ENCODE measurements around the gene CDC123. TPM values are rescaled to one million over a fixed set of nuclear protein-coding genes. Genes with fewer than 3 reads are reported as not detected.
"Not testable (repeated sequence)": the region's sequence is repeated elsewhere in the genome, so short reads cannot be mapped to it uniquely, and the experiment has no call there.

The CDC123 gene
- total RNA-seq, 1 donor from 2014 or later: 88.5 TPM

DNA sequence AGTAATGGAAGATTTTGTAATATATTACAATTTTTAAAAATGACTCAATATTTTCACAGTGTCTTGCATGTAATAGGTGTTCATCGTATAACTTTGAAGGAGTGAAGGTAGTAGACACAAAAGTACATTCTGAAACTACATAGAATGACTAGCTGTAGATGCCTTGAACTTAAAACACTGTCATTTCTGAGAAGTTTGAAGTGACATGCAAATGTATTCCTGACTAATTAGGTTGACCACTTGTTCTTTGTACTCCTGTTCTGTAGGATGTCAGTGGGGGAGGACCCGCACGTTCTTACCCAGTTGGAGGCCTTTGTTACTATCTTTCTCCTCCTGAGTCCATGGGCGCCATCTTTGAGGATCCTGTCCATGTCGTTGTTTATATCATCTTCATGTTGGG lies 35.3 kb upstream of the CDC123 start:
- FAIRE-seq (no peak), DNase-seq (ENCODE audit: low read depth) (no peak)
- Histone ChIP-seq H3K36me3 (ENCODE audit: control insufficient read depth, insufficient read depth, low read length) (peaks cover 13% of the 10 kb centered on the region), H3K4me3 (ENCODE audit: low read depth, low read length) (no peak overlapping the region), H3K27me3 (ENCODE audit: control insufficient read depth, insufficient read depth, low read length) (no peaks in the 10 kb centered on the region)
- TF ChIP-seq, protein P1, sequence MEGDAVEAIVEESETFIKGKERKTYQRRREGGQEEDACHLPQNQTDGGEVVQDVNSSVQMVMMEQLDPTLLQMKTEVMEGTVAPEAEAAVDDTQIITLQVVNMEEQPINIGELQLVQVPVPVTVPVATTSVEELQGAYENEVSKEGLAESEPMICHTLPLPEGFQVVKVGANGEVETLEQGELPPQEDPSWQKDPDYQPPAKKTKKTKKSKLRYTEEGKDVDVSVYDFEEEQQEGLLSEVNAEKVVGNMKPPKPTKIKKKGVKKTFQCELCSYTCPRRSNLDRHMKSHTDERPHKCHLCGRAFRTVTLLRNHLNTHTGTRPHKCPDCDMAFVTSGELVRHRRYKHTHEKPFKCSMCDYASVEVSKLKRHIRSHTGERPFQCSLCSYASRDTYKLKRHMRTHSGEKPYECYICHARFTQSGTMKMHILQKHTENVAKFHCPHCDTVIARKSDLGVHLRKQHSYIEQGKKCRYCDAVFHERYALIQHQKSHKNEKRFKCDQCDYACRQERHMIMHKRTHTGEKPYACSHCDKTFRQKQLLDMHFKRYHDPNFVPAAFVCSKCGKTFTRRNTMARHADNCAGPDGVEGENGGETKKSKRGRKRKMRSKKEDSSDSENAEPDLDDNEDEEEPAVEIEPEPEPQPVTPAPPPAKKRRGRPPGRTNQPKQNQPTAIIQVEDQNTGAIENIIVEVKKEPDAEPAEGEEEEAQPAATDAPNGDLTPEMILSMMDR (IDR thresholded peaks at IDR 0.05; ENCODE audit: insufficient read depth, low read length, severe bottlenecking): no peak

DNA sequence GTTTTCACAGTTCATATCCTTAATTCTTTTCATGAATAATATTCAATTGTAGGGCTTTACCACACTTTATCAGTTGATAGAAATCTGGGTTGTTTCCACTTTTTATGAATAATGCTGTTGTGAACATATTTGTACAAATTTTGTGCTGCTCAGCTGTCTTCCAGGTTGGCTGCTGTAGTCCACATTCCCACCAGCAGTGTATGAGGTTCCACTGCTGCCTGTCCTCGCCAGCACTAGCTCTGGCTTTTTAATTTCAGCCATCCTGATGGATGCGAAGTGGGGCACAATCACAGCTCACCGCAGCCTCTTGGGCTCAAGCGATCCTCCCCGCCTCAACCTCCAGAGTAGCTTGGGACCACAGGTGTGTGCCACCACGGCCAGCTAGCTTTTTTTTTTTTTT lies 33.1 kb upstream of the CDC123 start:
- Histone ChIP-seq H3K27me3 (ENCODE audit: control insufficient read depth, insufficient read depth, low read length) (no peaks in the 10 kb centered on the region), H3K4me3 (ENCODE audit: low read depth, low read length) (no peak overlapping the region), H3K36me3 (ENCODE audit: control insufficient read depth, insufficient read depth, low read length) (peaks cover 15% of the 10 kb centered on the region)
- TF ChIP-seq, protein P1 (IDR thresholded peaks at IDR 0.05; ENCODE audit: insufficient read depth, low read length, severe bottlenecking): no peak
- DNase-seq (ENCODE audit: low read depth) (no peak), FAIRE-seq (no peak)

DNA sequence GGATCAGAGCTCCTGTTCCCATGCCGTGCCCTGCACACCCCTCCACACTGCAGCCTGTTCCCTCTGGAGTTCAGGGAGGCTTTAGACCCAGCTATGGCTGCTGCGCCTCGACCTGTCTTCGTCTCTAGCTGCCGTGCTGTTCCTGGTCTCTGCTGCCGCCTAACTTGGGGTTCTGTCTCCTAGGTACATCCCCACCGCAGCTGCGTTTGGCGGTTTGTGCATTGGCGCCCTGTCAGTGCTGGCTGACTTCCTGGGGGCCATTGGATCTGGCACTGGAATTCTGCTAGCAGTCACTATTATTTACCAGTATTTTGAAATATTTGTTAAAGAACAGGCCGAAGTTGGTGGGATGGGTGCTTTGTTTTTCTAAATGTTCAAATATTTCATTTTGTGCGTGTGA lies 31.9 kb upstream of the CDC123 start:
- TF ChIP-seq, protein P1 (IDR thresholded peaks at IDR 0.05; ENCODE audit: insufficient read depth, low read length, severe bottlenecking): no peak
- peaks cover 15% of the 10 kb centered on the region for H3K36me3 ChIP-seq (ENCODE audit: control insufficient read depth, insufficient read depth, low read length)
- DNase-seq (ENCODE audit: low read depth) (no peak), FAIRE-seq (no peak)
- H3K27me3 ChIP-seq (ENCODE audit: control insufficient read depth, insufficient read depth, low read length): no peaks in the 10 kb centered on the region
- H3K4me3 ChIP-seq (ENCODE audit: low read depth, low read length): no peak overlapping the region

DNA sequence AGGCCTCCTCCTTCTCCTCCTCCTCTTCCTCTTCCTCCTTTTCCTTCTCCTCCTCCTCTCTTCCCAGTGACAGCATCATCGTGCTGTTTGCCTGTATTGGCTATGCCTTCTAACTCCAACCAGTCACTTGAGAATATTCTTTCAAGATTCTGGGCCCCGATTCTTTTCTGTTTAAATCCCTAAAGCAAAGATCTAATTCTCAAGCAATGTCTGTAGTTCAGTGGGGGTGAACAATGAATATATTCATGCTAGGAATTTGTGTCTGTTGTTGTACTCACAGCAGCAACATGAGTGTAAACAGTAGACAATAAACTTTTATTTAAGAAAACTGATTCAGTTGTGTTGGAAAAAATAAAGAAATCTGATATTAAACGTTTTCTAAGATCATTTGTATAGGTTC lies 31.0 kb upstream of the CDC123 start:
- TF ChIP-seq, protein P1 (IDR thresholded peaks at IDR 0.05; ENCODE audit: insufficient read depth, low read length, severe bottlenecking): no peak
- no peaks in the 10 kb centered on the region for H3K27me3 ChIP-seq (ENCODE audit: control insufficient read depth, insufficient read depth, low read length)
- DNase-seq (ENCODE audit: low read depth) (no peak), FAIRE-seq (no peak)
- H3K4me3 ChIP-seq (ENCODE audit: low read depth, low read length): no peak overlapping the region
- peaks cover 15% of the 10 kb centered on the region for H3K36me3 ChIP-seq (ENCODE audit: control insufficient read depth, insufficient read depth, low read length)

DNA sequence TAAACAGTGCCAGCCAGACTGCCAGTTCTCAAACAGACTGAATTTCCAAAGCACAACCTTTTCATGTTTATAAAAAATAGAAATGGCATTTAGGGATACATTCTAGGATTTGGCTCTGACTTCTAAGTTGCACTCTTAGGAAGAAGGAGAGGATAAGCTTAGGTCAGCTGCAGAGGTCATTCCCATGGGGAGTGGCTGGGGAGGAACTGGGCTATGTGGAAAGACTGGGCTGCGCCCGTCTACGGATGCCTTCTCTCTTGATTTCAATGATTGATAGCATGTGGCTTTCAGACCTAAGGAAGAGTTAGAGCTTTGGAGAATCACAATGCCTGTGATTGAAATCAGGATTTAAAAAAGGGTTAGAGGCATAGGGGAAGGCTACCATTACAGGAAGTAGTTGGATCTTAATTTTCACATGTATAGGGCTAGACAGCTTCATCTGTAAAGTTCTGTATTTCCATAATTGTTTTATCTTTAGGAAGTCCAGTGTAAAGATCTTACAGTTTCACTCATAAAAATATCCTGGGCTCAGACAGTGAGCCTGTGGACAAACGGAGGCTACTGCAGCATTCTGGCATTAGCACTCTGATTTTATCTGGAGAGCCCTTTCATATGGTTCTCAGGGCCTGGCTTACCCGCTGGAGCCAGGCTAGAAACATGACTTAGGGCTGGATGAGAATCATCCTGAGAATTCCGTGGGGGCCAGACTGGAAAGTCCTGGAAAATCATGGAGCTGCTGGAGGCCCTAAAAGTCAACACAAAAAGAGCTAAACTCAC lies 29.8 kb upstream of the CDC123 start:
- DNase-seq (ENCODE audit: low read depth) (no peak), FAIRE-seq (no peak)
- Histone ChIP-seq H3K4me3 (ENCODE audit: low read depth, low read length) (no peak overlapping the region), H3K27me3 (ENCODE audit: control insufficient read depth, insufficient read depth, low read length) (no peaks in the 10 kb centered on the region), H3K36me3 (ENCODE audit: control insufficient read depth, insufficient read depth, low read length) (peaks cover 17% of the 10 kb centered on the region)
- TF ChIP-seq, protein P1 (IDR thresholded peaks at IDR 0.05; ENCODE audit: insufficient read depth, low read length, severe bottlenecking): no peak

DNA sequence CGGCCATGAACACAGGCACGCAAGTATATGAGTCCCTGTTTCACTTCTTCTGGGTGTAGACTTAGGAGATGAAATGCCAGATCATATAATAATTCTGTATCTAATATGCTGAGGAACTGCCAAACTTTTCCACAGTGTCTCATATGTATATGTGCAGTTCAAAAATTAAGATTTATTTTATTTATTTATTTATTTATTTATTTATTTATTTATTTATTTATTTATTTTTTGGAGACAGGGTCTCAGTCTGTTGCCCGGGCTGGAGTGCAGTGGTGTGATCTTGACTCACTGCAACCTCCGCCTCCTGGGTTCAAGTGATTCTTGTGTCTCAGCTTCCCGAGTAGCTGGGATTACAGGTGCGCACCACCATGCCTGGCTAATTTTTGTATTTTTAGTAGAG lies 24.5 kb upstream of the CDC123 start:
- not testable (repeated sequence) for H3K27me3 ChIP-seq (ENCODE audit: control insufficient read depth, insufficient read depth, low read length); FAIRE-seq; H3K4me3 ChIP-seq (ENCODE audit: low read depth, low read length); DNase-seq (ENCODE audit: low read depth)
- peaks cover 20% of the 10 kb centered on the region for H3K36me3 ChIP-seq (ENCODE audit: control insufficient read depth, insufficient read depth, low read length)
